NCI-H1694 (cell line): Measurements from ENCODE around the gene KCND1.
A peak's percentile ranks its signal among the peaks of the same experiment; 100 is the strongest.

Source experiments
- DNase-seq: peaks from one replicate; lab custom pipeline; 2025; lab: John Stamatoyannopoulos, UW

The KCND1 gene

DNA sequence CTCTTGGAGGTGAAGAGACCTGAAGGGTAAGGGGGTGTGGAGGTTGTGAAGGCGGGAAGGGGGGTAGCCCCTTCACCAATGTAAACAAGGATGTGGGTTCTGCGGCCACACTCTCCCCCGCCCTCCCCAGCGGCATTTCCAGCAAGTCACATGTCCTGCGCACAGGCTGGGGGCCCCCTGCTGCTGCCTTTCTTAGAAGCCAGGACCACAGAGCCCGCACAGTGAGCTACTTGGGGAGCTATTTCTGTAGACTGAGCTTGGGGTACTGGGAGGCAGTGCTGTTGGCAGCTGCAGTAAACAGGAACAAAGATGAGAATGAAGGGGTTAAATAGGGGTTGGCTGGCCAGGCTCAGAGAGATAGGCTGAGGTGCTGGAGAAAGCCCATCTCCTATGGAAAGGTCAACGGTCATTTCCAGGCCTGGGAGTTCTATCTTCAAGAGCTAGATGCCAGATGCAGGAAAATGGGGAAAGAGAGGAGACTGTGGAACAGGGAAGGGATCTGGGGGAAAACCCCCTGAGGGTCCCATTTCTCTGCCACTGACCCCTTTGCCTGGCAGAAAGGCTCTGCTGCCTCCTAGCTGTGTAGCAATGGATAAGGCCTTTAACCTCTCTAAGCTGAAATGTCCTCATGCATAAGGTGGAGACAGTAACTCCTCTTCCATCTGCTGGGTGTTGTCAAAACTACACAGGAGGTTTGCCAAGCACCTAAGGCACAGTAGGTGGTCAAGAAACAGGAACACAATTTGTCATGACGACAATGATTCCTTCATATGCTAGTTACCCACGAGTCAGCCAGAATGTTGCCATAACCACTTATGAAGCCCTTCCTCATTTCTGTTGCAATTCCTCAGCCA is 34.4 kb downstream of the KCND1 start:
- no peak for DNase-seq

DNA sequence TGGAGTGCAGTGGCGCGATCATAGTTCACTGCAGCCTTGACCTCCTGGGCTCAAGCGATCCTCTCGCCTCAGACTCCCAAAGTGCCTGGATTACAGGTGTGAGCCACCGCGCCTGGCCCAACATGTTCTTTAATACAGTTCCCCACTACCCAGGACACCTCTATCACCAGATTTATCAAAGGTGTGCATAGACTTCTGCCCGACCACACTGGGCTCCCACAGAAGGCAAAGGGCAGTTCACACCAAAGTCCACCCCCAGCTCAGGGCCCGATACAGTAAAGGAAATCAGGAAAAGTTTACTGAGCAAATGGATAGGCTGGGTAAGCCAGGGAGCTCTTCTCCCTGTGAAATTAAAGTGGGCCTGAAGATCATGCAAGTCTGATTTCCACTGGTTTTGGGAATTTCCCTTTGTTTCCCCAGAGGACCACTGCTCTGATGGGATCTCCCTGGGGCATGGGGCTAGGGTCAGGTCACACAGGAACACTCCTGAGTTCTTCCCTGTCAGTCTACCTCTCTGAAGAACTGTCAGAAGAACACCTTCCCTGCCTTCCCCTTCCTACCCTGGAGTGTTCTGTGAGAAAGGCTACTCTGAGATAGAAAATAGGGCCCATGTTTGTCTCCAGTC is 35.1 kb downstream of the KCND1 start:
- no peak for DNase-seq

DNA sequence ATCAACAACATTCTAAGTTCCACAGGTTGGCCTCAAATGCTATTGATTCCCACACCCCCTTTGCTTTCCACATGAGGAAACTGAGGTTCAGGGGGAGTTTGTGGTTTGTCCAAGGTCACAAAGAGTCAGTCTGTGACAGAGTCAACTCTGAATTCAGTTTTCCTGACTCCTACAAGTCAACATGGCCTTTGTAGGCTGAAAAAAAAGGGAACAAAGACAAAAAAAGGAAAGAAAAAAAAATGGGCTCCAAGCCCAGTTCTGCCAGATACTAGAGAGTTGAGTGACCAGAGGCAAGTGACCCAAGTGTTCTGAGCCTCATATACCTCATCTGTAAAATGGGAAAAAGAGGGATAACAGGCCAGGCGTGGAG is 36.4 kb downstream of the KCND1 start:
- no peak for DNase-seq

DNA sequence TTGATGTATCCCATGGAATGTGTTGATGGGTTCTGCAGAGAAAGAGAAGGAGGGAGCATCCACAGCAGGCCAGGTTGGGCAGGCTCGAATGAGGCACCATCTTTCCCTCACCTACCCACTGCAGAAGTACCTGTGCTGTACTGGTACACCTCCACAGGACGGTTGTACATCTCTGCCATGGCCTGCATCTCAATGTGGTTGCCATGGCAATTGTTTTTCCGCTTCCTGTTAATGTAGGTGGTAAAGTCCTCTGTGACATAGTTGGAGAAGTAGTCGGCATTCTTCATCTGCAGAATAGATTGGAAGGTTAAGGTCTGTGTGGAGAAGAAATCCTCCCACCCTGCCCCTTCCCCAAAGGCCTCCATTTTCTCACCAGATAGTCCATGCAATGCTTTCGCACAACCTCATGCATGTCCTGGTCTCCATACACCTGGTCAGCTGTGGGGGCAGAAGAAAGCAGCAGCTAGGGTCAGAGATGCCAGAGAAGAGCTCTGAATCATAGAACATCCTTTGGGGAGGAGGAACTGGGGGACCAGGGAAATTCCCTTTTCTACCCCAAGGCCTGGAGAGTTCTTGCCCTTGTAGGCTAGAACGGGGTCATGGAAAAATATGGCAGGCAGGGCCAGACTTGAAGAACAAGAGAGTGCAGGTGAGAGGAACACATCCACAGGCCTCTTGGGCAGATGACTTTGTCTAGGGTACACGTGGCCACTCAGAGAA is 36.9 kb downstream of the KCND1 start:
- DNase-seq, result no peak

DNA sequence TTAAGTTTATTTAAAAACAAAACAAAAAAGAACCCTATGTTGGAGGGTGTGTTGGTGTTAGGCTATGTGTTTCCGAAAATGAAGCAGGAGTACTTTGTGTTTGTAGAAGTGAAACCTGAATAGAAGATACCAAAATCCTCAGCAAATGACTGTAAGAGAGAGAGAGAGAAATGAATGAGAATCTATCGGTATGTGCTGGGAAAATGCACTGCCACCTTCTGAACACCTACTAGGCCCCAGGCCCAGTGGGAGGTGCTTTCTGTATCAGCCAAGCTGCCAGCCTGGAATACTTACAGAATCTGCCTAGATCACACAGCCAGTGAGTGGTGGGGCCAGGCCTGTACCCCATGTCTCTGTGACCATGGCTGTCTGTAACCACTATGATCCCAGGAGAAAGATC is 37.9 kb downstream of the KCND1 start:
- DNase-seq, result no peak

DNA sequence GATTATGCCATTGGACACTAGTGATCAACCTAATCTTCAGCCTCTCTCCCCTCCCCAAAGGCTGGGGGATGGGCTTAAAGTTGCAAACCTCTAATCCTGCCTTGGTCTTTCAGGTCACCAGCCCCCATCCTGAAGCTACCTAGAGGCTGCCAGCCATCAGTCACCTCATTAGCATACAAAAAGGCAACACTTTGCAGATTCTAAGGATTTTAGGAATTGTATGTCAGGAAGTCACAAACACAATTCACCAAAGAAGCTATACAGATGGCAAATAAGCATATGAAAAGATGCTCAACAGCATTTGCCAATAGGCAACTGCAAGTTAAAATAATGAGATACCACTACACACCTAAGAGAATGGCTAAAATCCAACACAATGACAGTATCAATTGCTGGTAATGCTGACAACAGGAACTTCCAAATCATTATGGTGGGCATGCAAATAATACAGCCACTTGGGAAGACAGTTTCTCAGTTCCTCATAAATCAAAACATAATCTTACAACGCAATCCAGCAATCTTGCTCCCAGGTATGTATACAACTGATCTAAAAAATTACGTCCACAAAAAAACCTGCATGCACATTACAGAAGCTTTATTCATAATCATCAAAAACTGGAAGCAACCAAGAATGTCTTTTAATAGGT is 43.8 kb downstream of the KCND1 start:
- no peak for DNase-seq

DNA sequence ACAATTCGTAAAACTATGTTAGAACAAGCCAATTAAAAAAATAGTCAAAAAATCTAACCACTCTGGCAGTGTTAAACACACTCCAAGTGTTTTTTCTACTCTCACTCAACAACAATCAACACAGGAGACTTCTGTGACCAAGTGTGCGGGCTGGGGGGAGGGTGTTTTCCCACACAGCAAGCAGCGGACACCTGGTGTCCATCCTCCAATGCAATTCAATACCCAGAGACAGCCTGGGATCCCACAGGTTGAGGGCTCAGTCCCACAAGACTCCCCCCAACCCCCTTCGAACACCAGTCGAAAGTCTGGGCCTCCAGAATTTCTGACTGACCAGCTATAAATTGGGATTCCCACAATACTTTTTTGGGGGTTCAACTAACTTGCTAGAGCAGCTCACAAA is 44.5 kb downstream of the KCND1 start:
- no peak for DNase-seq

DNA sequence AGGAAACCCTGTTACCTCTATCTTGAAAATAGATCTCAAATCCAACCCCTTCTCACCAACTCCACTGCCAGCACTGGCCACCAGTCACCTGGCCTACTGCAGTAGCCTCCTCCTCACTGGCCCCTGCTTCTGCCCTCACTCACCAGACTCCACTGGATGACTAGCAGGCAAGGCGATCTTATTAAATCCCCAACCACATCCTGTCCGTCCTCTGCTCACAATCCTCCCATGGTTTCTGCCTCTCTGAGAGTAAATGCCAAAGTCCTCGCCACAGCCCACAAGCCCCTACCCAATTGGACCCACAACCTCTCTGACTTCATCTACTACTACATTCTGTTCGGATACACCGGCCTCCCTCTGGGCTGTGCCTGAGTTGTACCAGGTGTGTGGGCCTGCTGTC is 47.4 kb downstream of the KCND1 start:
- no peak for DNase-seq

DNA sequence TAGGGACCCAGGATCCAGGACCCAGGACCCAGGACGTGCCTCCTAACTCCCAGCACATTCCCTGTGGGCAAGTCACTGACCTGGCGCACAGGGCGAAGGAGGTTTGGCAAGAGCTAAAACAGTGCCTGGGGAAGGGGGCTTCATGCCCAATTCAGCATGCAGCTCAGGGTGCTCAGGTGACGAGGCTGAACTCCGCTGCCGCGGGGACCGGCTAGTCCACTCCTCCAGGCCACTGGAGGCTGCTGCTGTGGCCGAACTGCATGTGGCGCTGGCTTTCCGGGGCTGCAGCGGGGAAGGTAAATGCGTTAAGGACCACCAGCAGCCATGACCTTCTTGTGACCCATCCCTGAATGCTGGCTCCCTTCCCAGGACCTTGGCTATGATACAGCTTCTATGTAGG is 47.9 kb downstream of the KCND1 start:
- no peak for DNase-seq

DNA sequence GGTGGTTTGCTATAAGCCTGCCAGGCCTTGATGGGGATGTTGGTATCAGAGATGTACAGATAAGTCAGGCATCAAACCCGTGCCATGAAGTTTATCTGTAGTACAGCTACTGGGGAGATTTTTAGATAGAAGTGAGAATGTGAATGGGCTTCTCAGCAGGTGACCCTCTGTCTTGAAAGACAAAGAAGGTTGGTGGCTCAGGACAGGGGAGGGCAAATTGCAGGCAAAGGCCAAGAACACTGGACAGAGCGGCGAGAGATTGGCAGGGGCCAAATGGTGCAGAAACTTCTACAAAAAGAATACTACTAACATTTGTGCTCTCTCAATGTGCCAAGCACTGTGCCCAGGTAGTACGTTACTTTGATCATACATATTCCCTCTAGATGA is 50.9 kb downstream of the KCND1 start:
- no peak for DNase-seq

DNA sequence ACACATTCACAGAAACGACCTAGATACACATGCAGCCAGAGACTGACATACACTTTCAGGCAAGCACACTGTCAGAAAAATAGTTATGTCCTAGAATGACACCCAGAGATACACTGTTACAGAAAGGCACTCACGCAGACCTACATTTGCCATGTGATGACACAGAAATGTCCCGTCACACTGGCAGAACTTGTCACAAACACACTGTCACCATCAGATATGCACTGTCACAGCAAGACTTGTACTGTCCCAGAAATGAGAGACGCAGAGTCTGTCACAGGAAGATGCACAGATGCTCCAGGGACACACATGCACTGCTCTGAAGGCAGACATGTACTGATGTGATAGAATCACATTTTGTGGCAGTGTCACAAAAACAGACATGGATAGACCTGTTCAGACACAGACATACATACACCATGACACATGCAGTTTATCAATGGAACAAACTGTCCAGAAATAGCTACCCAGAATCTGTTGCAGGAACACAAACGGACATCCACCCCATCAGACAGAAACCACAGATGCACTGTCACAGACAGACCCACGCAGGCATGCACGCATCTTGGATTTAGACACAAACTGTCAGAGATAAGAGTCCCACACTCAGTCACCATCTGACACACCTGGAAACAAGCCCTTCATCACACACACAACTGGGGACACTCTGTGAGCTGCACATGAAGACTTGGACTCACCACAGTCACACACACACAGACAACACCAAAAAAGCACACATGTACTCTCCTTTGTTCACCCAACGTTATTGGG is 51.5 kb downstream of the KCND1 start:
- peak; percentile 3 for DNase-seq

DNA sequence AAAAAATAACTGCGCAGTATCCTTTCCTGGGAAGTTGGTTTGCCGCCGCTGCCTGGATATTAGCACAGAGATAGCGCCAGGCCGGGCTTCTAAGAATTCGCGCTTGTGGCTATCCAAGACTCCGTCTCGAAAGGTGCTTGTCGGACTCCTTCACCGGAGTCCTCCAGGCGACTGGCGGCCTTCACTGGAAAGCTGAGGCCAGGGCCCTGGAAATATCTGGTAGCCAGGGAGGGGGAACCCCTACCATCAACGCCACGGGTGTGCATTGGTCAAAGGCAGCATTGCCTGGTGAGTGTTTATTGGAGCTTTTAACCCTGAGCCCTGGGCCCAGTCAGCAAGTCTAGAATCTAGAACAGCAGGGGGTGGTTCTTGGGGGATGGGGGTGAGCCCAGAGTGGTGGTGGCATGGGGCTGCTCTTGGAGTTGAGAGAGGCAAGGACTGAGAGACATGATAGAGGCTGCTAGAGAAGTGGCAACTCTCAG is 52.2 kb downstream of the KCND1 start:
- no peak for DNase-seq

DNA sequence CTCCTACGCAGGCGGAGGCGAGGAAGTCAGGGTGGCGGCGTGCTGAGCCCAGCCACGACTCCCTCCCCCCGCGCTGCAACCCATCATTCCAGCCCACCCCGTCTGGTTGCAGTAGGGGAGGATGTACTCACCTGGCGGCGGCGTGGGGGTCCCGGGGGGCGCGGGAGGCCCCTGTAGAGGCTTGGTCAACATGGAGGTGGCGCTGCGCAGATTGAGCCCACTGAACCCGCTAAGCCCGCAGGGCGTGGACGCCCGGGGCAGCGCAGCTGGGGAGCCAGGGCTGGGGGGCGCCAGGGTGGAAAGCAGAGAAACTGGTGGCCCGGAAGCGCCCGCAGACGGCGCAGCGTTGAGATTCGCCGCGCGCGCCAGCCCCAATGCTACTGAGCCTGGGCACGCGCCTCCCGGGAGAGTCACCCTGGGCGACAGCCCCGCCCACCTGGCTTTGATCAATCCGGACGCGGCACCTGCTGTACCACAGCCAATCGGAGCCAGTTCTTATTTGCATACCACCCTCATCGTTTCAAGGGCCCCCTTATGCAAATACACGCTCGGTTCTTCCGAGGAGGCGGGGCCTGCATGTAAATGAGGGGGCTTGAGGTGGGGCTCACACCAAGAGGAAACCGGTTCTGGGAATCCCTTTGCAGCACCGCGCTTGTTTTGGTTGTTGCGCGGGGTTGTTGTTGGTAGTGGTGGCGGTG is 52.9 kb downstream of the KCND1 start, which contains the start of gene PIM2:
Gene PIM2, minus strand, starts transcription at position 382 of the 698 bp plus-strand sequence. Its CDS starts 190 bp downstream, at position 192.
- DNase-seq, result peak; percentile 93

DNA sequence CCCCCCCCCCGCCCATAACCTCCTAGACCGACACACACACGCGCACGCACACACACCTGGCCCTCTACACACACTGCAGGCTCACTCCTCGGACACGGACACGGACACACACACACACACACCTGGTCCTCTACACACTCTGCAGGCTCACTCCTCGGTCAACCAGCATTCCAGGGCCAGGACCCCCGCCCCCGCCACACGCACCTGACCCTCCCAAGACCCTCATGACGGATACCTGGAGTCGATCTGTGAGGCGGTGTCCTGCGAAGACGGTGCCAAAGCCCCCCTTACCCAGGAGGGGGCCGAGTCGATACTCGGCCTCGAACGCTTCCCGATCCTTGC is 53.4 kb downstream of the KCND1 start:
- DNase-seq, result no peak

DNA sequence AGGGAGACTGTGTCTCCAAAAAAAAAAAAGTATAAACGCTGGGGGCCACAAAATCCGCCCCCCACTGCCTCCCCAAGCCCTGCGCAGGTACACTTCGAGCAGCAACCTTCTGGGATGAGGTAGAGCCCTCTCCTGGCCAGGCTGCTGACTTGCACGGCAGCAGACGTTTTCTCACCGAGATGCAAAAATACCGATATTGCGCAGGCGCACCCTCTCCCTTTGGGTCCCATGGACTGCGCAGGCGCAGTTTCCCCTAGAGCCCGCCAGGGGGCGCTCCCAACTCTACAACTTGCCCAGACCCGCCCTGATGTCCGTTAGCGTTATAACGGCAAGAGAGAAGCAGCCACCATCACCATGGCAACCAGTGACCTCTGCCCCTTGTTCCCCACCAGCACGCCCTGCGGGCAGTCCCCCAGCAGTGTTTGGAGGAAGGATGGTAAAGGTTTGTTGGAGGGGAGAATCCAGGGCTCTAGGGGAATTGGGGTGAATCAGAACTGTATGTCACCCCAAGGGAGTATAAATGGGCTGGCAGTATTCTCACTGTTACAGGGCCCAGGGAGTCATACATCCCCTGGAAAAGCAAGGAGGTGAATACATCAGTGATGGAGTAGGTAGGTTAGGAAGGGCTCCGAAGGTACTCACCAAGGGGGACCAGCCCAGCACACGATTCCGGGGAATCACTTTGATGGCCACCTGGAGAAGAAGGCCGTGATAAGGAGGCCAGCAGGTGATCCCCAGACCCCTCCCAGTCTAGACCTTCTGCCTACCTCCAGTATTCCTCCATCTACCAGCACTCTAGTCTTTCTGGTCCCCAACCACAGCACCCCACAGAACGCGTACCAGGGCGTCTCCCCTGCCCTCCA is 54.3 kb downstream of the KCND1 start:
- DNase-seq, result peak; percentile 90

DNA sequence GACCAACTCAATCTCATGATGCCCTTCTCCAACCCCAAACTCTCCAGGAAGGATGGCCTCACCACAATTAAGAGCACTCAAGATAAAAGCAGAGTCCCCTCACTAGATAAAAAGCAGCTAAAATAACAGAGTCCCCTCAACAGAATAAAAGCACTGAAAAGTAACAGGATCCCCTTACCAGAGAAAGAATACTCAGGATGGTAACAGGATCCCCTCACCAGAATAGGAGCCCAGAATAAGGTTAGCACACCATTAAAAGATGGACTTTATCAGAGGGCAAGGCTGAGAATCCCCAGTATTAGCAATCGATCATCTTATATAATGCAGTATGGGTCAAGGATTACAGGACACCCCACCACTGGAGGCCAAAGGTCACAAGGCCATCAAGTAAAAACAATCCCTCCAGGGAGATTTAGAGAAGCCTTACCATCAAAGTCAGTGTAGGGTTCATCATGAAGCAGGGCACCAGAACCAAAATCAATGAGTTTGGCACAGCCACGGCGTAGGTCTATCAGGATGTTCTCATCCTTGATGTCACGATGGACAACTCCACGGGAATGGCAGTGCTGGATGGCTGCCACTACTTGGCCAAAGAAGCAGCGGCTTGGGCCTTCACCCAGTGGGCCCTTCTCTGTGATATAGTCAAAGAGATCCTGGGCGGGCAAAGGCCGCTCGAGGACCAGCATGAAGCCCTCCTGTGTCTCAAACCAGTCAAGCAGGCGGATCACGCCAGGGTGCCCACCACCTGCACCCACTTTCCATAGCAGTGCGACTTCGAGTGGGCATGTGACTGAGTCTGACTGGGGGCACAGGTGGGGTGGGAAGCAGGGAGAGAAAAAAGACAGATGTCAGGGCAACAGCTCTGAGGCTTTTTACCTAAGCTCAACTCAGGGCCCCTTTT is 56.8 kb downstream of the KCND1 start:
- no peak for DNase-seq

DNA sequence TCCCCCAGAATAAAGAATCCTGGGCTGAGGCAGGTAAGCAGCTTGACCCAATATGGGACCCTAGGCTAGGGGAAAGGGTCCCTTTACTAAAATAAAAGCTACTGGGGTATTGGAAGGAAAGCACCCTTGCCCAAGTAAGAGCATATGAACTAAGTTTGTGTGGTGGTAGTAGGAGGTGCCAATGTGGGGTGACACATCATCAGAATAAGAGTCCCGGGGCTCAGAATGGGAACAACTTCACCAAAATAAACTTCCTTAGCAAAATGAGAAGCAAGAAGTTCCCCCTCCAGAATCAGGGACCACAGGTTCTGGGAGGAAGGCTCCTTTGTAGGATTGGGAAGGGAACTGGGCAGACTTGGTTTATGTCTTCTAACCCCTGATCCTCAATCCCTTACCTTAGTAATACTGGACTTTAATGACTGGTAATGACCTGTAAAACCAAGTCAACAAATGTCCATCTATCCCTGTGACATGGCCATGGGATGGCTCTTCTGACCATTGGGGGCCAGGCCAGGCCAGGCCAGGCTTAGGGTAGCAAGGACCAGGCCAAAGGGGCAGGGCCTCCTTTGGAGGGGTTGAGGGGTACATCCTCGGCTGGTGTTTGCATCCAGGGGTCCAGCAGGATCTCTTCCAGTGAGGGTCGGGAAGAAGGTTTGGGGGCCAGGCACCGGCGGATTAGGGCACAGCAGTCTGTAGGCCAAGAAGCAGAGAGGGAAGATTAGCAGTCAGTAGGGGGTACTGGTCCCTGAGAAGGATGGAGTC is 57.9 kb downstream of the KCND1 start:
- no peak for DNase-seq
